Measurements from ENCODE around the gene CAMK1D. TPM values are rescaled to one million over a fixed set of nuclear protein-coding genes. Genes with fewer than 3 reads are reported as not detected.

CAMK1D gene
- total RNA-seq, 1 donor from 2014 or later = 6.5 TPM

DNA sequence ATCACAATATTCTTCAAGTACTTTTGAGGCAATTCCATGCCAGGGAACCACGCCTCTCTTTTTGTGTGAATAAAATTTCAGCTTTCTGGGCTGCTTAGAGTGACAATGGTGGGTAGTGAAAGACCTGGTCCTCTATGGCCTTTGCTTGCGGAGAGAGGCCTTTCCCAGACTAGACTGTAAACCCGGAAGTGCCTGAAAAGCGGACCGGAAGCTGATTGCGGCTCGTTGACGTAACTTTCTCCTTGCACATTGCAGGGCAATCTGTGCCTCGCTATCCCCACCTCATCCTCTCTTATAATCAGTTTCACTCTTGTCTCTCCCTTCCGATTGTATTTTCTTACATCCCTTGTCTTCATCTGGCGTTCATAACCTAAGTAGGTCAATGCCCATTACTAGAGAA, 310.4 kb downstream of the CAMK1D start:
- Mint-ChIP-seq H3K4me1 (no peaks in the 10 kb centered on the region), H3K27me3 (ENCODE audit: low read depth) (no peaks in the 10 kb centered on the region), H3K36me3 (ENCODE audit: low read depth) (no peaks in the 10 kb centered on the region), H3K9me3 (peaks cover 3% of the 10 kb centered on the region), H3K27ac (ENCODE audit: unreplicated experiment) (no peak overlapping the region), H3K4me3 (no peak overlapping the region)
- TF ChIP-seq, protein P1, sequence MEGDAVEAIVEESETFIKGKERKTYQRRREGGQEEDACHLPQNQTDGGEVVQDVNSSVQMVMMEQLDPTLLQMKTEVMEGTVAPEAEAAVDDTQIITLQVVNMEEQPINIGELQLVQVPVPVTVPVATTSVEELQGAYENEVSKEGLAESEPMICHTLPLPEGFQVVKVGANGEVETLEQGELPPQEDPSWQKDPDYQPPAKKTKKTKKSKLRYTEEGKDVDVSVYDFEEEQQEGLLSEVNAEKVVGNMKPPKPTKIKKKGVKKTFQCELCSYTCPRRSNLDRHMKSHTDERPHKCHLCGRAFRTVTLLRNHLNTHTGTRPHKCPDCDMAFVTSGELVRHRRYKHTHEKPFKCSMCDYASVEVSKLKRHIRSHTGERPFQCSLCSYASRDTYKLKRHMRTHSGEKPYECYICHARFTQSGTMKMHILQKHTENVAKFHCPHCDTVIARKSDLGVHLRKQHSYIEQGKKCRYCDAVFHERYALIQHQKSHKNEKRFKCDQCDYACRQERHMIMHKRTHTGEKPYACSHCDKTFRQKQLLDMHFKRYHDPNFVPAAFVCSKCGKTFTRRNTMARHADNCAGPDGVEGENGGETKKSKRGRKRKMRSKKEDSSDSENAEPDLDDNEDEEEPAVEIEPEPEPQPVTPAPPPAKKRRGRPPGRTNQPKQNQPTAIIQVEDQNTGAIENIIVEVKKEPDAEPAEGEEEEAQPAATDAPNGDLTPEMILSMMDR (conservative IDR thresholded peaks at IDR 0.05) = no peak
- DNase-seq (ENCODE audit: low read depth, low spot score) = no peak

DNA sequence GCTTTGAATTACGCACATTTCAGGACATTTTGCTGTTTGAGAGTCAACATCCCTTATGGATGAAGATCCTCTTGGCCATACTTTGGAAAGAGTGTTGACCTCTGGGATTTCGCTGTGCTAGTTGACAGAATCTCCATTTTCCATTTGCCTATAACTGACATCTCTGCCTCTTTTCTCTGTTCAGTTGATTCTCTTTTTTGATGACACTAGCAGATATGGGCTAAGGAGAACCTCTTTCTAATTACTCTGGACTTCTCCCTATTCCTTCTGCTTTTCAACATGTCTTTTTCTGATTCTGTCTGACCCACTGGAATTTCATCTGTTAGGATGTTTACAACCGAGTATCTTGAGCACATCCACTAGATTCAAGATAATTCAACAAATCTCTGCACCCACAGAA, 311.5 kb downstream of the CAMK1D start:
- TF ChIP-seq, protein P1 (conservative IDR thresholded peaks at IDR 0.05) = no peak
- H3K36me3 Mint-ChIP-seq (ENCODE audit: low read depth) = no peaks in the 10 kb centered on the region
- no peak overlapping the region for H3K4me3 Mint-ChIP-seq
- H3K27me3 Mint-ChIP-seq (ENCODE audit: low read depth) = no peaks in the 10 kb centered on the region
- DNase-seq (ENCODE audit: low read depth, low spot score) = no peak
- H3K27ac Mint-ChIP-seq (ENCODE audit: unreplicated experiment) = no peak overlapping the region
- H3K9me3 Mint-ChIP-seq = peaks cover 3% of the 10 kb centered on the region
- no peaks in the 10 kb centered on the region for H3K4me1 Mint-ChIP-seq

DNA sequence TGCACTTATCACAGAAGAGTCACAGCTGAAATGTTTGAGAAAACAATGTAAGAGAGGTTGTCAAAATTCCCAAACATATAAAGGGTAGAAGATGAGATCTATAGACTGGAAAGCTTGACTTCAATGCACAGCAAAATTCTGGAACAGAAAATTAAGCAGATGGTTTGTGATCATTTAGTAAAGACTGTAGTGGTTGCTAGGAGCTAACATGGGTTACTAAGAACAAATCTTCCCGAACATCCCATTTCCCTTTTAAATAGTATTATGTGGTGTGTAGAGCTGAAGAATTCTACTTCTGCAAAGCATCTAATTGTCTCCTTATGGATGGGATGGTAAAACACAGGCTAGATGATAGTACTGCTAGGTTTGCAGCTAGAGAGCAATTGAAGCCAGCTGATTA, 312.3 kb downstream of the CAMK1D start:
- no peaks in the 10 kb centered on the region for H3K4me1 Mint-ChIP-seq
- H3K9me3 Mint-ChIP-seq = peaks cover under 1% of the 10 kb centered on the region
- no peak overlapping the region for H3K4me3 Mint-ChIP-seq
- H3K27me3 Mint-ChIP-seq (ENCODE audit: low read depth) = no peaks in the 10 kb centered on the region
- H3K27ac Mint-ChIP-seq (ENCODE audit: unreplicated experiment) = no peak overlapping the region
- TF ChIP-seq, protein P1 (conservative IDR thresholded peaks at IDR 0.05) = no peak
- no peaks in the 10 kb centered on the region for H3K36me3 Mint-ChIP-seq (ENCODE audit: low read depth)
- DNase-seq (ENCODE audit: low read depth, low spot score) = no peak

DNA sequence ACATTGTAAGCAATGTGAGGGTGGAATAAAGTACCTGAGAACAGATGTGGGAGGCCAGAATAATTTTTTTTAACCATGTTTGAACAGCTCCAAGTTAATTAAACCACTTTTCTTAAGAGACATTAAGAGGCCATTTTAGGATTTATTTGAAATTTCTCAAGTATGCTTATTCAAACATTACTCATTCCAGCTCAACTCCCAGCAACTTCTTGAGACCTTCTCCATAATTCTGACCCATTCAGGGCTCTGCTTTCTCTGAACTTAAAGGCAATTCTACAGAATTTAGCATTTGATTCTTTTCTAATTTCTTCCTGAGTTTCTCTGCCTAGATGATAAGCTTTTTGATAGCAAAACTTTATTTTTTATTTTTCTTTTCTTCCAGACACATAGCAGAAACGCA, 314.5 kb downstream of the CAMK1D start:
- TF ChIP-seq, protein P1 (conservative IDR thresholded peaks at IDR 0.05) = no peak
- Mint-ChIP-seq H3K36me3 (ENCODE audit: low read depth) (no peaks in the 10 kb centered on the region), H3K4me3 (no peak overlapping the region), H3K27ac (ENCODE audit: unreplicated experiment) (no peak overlapping the region), H3K9me3 (no peaks in the 10 kb centered on the region), H3K4me1 (no peaks in the 10 kb centered on the region), H3K27me3 (ENCODE audit: low read depth) (no peaks in the 10 kb centered on the region)
- DNase-seq (ENCODE audit: low read depth, low spot score) = no peak

DNA sequence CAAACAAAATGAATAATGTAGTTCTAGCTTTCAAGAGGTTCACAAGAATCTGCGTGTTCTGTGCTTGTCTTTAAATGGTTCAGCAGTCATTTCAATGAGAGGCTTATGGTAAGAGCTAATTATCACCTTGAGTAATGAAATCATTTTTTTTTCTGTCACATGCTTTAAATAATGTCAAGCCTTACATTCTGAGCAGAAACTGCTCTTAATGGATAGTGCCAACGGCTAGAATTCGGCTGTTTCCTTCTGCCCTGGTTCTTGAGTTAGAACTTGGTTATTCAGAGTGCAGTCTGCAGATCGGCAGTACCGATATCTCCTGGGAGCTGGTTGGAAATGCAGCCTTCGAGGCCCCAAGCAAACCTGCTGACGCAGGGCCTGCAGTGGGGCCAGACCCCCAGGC, 316.2 kb downstream of the CAMK1D start:
- peaks cover 4% of the 10 kb centered on the region for H3K9me3 Mint-ChIP-seq
- H3K27ac Mint-ChIP-seq (ENCODE audit: unreplicated experiment) = no peak overlapping the region
- H3K4me3 Mint-ChIP-seq = no peak overlapping the region
- H3K27me3 Mint-ChIP-seq (ENCODE audit: low read depth) = no peaks in the 10 kb centered on the region
- H3K36me3 Mint-ChIP-seq (ENCODE audit: low read depth) = no peaks in the 10 kb centered on the region
- no peaks in the 10 kb centered on the region for H3K4me1 Mint-ChIP-seq
- no peak for DNase-seq (ENCODE audit: low read depth, low spot score)
- TF ChIP-seq, protein P1 (conservative IDR thresholded peaks at IDR 0.05) = no peak

DNA sequence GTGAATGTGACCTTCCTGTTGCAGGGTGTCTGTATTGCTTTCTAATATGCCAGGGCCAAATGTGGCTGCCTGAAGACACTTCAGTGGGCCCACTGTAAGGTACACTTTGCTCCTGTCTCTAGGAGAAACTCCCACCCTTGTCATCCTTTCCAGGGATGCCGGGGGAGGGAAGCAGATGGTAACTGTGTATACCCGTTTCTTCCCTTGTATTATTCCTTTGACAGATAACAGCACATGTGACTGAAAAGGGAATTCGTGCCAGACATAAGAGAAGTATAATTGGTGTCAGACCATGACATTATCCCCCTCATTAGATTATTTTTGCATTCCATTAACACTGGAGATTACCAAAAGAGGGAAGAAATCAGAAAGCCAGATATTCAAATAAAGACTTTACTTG, 317.7 kb downstream of the CAMK1D start:
- H3K36me3 Mint-ChIP-seq (ENCODE audit: low read depth) = no peaks in the 10 kb centered on the region
- H3K4me1 Mint-ChIP-seq = no peaks in the 10 kb centered on the region
- no peak overlapping the region for H3K4me3 Mint-ChIP-seq

More for the DNA sequence above, 317.7 kb downstream of the CAMK1D start:
- Mint-ChIP-seq H3K27ac (ENCODE audit: unreplicated experiment) (no peak overlapping the region), H3K27me3 (ENCODE audit: low read depth) (no peaks in the 10 kb centered on the region), H3K9me3 (peaks cover 7% of the 10 kb centered on the region)
- TF ChIP-seq, protein P1 (conservative IDR thresholded peaks at IDR 0.05) = no peak
- DNase-seq (ENCODE audit: low read depth, low spot score) = no peak

All from neural crest cell (in vitro differentiated cells).